Progenitor cell of endocrine pancreas (in vitro differentiated cells): ENCODE data around the gene CDC42BPA. TPM values are rescaled to one million over a fixed set of nuclear protein-coding genes. Genes with fewer than 3 reads are reported as not detected.

Experiments used
- DNase-seq: peaks from one replicate; pipeline ENCODE4 v3.0.0; 2021; ENCODE audit warnings: low spot score; ENCODE audit not compliant: unreplicated experiment
- H3K27ac Mint-ChIP-seq: 2 replicates; pipeline ENCODE4 v1.8.0; 2021; ENCODE audit warnings: mild to moderate bottlenecking, moderate library complexity, mixed read lengths
- H3K27me3 Mint-ChIP-seq: 2 replicates; pipeline ENCODE4 v1.8.0; 2021; ENCODE audit warnings: mixed read lengths
- H3K36me3 Mint-ChIP-seq: 2 replicates; pipeline ENCODE4 v1.8.0; 2022; ENCODE audit warnings: mixed read lengths; ENCODE audit not compliant: insufficient read depth
- H3K4me1 Mint-ChIP-seq: 2 replicates; pipeline ENCODE4 v1.8.0; 2021; ENCODE audit warnings: low read depth, mixed read lengths
- H3K4me3 Mint-ChIP-seq: 2 replicates; pipeline ENCODE4 v1.8.0; 2021; ENCODE audit warnings: low read depth, mild to moderate bottlenecking, moderate library complexity, mixed read lengths
- H3K9me3 Mint-ChIP-seq: 2 replicates; pipeline ENCODE4 v1.8.0; 2021; ENCODE audit warnings: low read depth, mixed read lengths
- total RNA-seq: library from RNA; stranded (reverse); gene quantifications from 2 replicates; pipeline ENCODE4 v1.2.1, GENCODE V29; 2021
- TF ChIP-seq, protein P1 (sequence below): fragments of 200-600 bp; sonication (generic); IDR thresholded peaks from one replicate; pipeline ENCODE4 v1.5.0; 2021; ENCODE audit warnings: antibody characterized with exemption, mild to moderate bottlenecking; ENCODE audit not compliant: unreplicated experiment

Gene CDC42BPA
- total RNA-seq, 1 donor from 2014 or later = 32.7 TPM

GRCh38 chr1:227317523-227318015 is 723 bp downstream of the CDC42BPA start:
- Mint-ChIP-seq H3K27ac (peak overlapping the region; percentile 90), H3K4me1 (peaks cover 49% of the 10 kb centered on the region), H3K4me3 (peak overlapping the region; percentile 89), H3K27me3 (peaks cover 3% of the 10 kb centered on the region), H3K9me3 (no peaks in the 10 kb centered on the region), H3K36me3 (no peaks in the 10 kb centered on the region)
- DNase-seq = peak; percentile 45
- TF ChIP-seq, protein P1, sequence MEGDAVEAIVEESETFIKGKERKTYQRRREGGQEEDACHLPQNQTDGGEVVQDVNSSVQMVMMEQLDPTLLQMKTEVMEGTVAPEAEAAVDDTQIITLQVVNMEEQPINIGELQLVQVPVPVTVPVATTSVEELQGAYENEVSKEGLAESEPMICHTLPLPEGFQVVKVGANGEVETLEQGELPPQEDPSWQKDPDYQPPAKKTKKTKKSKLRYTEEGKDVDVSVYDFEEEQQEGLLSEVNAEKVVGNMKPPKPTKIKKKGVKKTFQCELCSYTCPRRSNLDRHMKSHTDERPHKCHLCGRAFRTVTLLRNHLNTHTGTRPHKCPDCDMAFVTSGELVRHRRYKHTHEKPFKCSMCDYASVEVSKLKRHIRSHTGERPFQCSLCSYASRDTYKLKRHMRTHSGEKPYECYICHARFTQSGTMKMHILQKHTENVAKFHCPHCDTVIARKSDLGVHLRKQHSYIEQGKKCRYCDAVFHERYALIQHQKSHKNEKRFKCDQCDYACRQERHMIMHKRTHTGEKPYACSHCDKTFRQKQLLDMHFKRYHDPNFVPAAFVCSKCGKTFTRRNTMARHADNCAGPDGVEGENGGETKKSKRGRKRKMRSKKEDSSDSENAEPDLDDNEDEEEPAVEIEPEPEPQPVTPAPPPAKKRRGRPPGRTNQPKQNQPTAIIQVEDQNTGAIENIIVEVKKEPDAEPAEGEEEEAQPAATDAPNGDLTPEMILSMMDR = peak; percentile 34

- no peak for DNase-seq
- Mint-ChIP-seq H3K9me3 (no peaks in the 10 kb centered on the region), H3K4me3 (peak overlapping the region; percentile 73), H3K36me3 (no peaks in the 10 kb centered on the region), H3K27ac (peak overlapping the region; percentile 54), H3K4me1 (peaks cover 44% of the 10 kb centered on the region), H3K27me3 (peaks cover 3% of the 10 kb centered on the region)
- TF ChIP-seq, protein P1 = no peak
Observed at GRCh38 chr1:227317011-227317451, 1.3 kb downstream of the CDC42BPA start.

- peaks cover 46% of the 10 kb centered on the region for H3K4me1 Mint-ChIP-seq
- H3K9me3 Mint-ChIP-seq = no peaks in the 10 kb centered on the region
- DNase-seq = no peak
- peak overlapping the region; percentile 54 for H3K27ac Mint-ChIP-seq
- peak overlapping the region; percentile 73 for H3K4me3 Mint-ChIP-seq
- H3K36me3 Mint-ChIP-seq = no peaks in the 10 kb centered on the region
- H3K27me3 Mint-ChIP-seq = peaks cover 3% of the 10 kb centered on the region
- TF ChIP-seq, protein P1 = no peak
Observed at GRCh38 chr1:227316456-227316855, 1.8 kb downstream of the CDC42BPA start.

GRCh38 chr1:227315629-227316346 is 2.5 kb downstream of the CDC42BPA start:
- Mint-ChIP-seq H3K4me3 (peak overlapping the region; percentile 73), H3K27ac (no peak overlapping the region), H3K4me1 (peaks cover 41% of the 10 kb centered on the region), H3K27me3 (peaks cover 3% of the 10 kb centered on the region), H3K36me3 (no peaks in the 10 kb centered on the region), H3K9me3 (no peaks in the 10 kb centered on the region)
- TF ChIP-seq, protein P1 = no peak
- no peak for DNase-seq

DNA sequence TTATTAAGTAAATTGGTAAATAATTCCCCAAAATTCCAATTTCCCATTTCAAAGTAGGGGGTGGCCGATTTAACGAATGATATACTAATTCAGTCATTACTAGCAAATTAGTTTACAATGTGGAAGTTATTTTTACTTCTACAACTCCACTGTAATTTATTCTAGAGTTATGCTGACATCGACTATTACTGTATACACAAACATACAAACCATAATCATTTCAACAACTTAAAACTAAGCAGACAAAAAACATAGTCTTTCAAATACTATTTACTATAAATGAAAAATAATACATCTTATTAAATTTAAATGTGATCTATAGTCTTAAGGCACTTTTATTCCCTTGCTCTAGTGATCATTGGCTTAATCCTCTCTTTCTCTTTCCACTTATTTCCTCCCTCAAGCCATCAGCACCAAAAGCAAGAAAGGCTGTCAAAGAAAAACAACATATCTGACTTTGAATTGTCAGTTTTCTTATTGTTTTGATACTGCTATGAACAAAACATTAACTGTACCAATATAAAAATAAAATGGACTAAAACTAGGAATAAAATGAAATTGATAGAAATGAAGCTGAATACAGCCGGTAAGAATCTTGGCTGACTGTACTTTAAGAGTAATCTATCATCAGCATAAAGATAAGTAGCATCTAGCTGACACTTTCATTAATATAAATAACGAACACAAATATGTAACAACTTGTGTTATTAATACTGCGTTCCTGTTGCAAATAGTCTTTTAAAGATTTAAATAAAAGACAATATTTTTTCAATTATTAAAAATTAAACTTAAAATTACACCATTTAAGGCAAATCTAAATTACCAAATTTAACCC is 4.1 kb downstream of the CDC42BPA start:
- H3K9me3 Mint-ChIP-seq = no peaks in the 10 kb centered on the region
- no peak overlapping the region for H3K4me3 Mint-ChIP-seq
- H3K36me3 Mint-ChIP-seq = no peaks in the 10 kb centered on the region
- H3K4me1 Mint-ChIP-seq = peaks cover 34% of the 10 kb centered on the region
- H3K27me3 Mint-ChIP-seq = no peaks in the 10 kb centered on the region
- TF ChIP-seq, protein P1 = no peak
- no peak for DNase-seq
- no peak overlapping the region for H3K27ac Mint-ChIP-seq
